IMR-90 (cell line): ENCODE results near the gene MAD2L2. TPM values are rescaled to one million over a fixed set of nuclear protein-coding genes. Genes with fewer than 3 reads are reported as not detected.

Experiments
- ATAC-seq: fragments of 200-7000 bp; cut with Tn5 transposase; 2 replicates; pipeline ENCODE4 v1.9.1; 2020; ENCODE audit warnings: low read depth, mild to moderate bottlenecking, moderate library complexity
- BruUV-seq: library from RNA; stranded (reverse); fragments of 400-500 nt; replicated peaks from 2 replicates; lab custom pipeline; 2021; lab: Mats Ljungman, UMichigan
- CTCF ChIA-PET: fragments of 300-600 bp; formaldehyde crosslinking; extraction: SDS; loops from one replicate; lab custom pipeline; 2021; ENCODE audit warnings: antibody characterized with exemption; lab: Yijun Ruan, JAX
- POLR2A ChIA-PET: fragments of 300-600 bp; sonication (Branson Sonifier 250); formaldehyde crosslinking; loops from one replicate; lab custom pipeline; 2022; ENCODE audit warnings: antibody characterized with exemption; ENCODE audit not compliant: unreplicated experiment; lab: Charles Lee
- DNase-seq: peaks from one replicate; pipeline ENCODE4 v3.0.0; 2013
- H2AFZ ChIP-seq: replicated peaks from 2 replicates; pipeline ENCODE3; 2013; ENCODE audit warnings: low read length, mild to moderate bottlenecking; ENCODE audit not compliant: poor library complexity
- H2AK5ac ChIP-seq: 2 replicates; pipeline ENCODE4 v1.6.1; 2013; ENCODE audit warnings: low read depth, low read length, inconsistent platforms
- H2AK9ac ChIP-seq: replicated peaks from 2 replicates; pipeline ENCODE3; 2013; ENCODE audit warnings: mild to moderate bottlenecking, low read depth, low read length, moderate library complexity; ENCODE audit not compliant: poor library complexity
- H2BK120ac ChIP-seq: 2 replicates; pipeline ENCODE4 v1.6.1; 2013; ENCODE audit warnings: low read depth, low read length, inconsistent platforms
- H2BK15ac ChIP-seq: 3 replicates; pipeline ENCODE4 v1.6.1; 2013; ENCODE audit warnings: low read depth, low read length, inconsistent platforms
- H2BK20ac ChIP-seq: 2 replicates; pipeline ENCODE4 v1.6.1; 2013; ENCODE audit warnings: low read depth, mild to moderate bottlenecking, inconsistent platforms, low read length, moderate library complexity
- H2BK5ac ChIP-seq: 2 replicates; pipeline ENCODE4 v1.6.1; 2013; ENCODE audit warnings: mild to moderate bottlenecking, low read depth, low read length, inconsistent platforms; ENCODE audit not compliant: poor library complexity, severe bottlenecking
- H3K14ac ChIP-seq: replicated peaks from 2 replicates; pipeline ENCODE4 v1.6.1; 2013; ENCODE audit warnings: low read depth, low read length, inconsistent platforms
- H3K18ac ChIP-seq: 2 replicates; pipeline ENCODE4 v1.6.1; 2013; ENCODE audit warnings: low read depth, low read length, control low read depth
- H3K23ac ChIP-seq: 2 replicates; pipeline ENCODE4 v1.6.1; 2013; ENCODE audit warnings: low read depth, low read length, inconsistent platforms
- H3K27ac ChIP-seq: 2 replicates; pipeline ENCODE4 v1.5.1; 2013; ENCODE audit warnings: mild to moderate bottlenecking, control low read depth, low read length; ENCODE audit not compliant: insufficient read depth
- H3K27me3 ChIP-seq: 2 replicates; pipeline ENCODE4 v1.6.1; 2013; ENCODE audit warnings: low read length; ENCODE audit not compliant: control insufficient read depth, insufficient read depth
- H3K36me3 ChIP-seq: 2 replicates; pipeline ENCODE4 v1.6.1; 2013; ENCODE audit warnings: low read length, mixed read lengths; ENCODE audit not compliant: control insufficient read depth, insufficient read depth
- H3K4ac ChIP-seq: 2 replicates; pipeline ENCODE4 v1.6.1; 2013; ENCODE audit warnings: low read depth, low read length, inconsistent platforms
- H3K4me1 ChIP-seq: 2 replicates; pipeline ENCODE4 v1.6.1; 2013; ENCODE audit warnings: low read length, mixed read lengths; ENCODE audit not compliant: control insufficient read depth, insufficient read depth
- H3K4me2 ChIP-seq: 2 replicates; pipeline ENCODE4 v1.6.1; 2013; ENCODE audit warnings: low read depth, mild to moderate bottlenecking, control low read depth, low read length, moderate library complexity
- H3K4me3 ChIP-seq: 2 replicates; pipeline ENCODE4 v1.5.1; 2013; ENCODE audit warnings: low read depth, mild to moderate bottlenecking, control low read depth, low read length, moderate library complexity; ENCODE audit not compliant: insufficient read depth
- H3K56ac ChIP-seq: 2 replicates; pipeline ENCODE4 v1.6.1; 2013; ENCODE audit warnings: low read length, inconsistent platforms; ENCODE audit not compliant: insufficient read depth; ENCODE audit errors: extremely low read depth
- H3K79me1 ChIP-seq, 2 experiments: 2 replicates each; pipeline ENCODE4 v1.6.1; 2013; ENCODE audit warnings: low read length in 2 of 2, inconsistent platforms in 1 of 2, low read depth in 1 of 2
- H3K9ac ChIP-seq: 2 replicates; pipeline ENCODE4 v1.6.1; 2013; ENCODE audit warnings: low read depth, low read length, control low read depth
- H3K9me1 ChIP-seq: 2 replicates; pipeline ENCODE4 v1.6.1; 2013; ENCODE audit warnings: low read length, inconsistent platforms; ENCODE audit not compliant: insufficient read depth
- H3K9me3 ChIP-seq: 2 replicates; pipeline ENCODE4 v1.6.1; 2013; ENCODE audit warnings: low read length; ENCODE audit not compliant: control insufficient read depth, insufficient read depth
- H4K20me1 ChIP-seq: 2 replicates; pipeline ENCODE4 v1.6.1; 2013; ENCODE audit warnings: low read length, inconsistent platforms; ENCODE audit not compliant: insufficient read depth
- H4K5ac ChIP-seq: 2 replicates; pipeline ENCODE4 v1.6.1; 2013; ENCODE audit warnings: mild to moderate bottlenecking, low read depth, low read length, control low read depth
- H4K8ac ChIP-seq, 2 experiments: 2 replicates each; pipeline ENCODE4 v1.6.1; 2013; ENCODE audit warnings: low read depth in 2 of 2, low read length in 2 of 2, control low read depth in 1 of 2, inconsistent platforms in 1 of 2
- H4K91ac ChIP-seq: 2 replicates; pipeline ENCODE4 v1.6.1; 2013; ENCODE audit warnings: low read depth, low read length, inconsistent platforms; ENCODE audit not compliant: insufficient read depth
- CEBPB ChIP-seq: IDR thresholded peaks from 2 replicates; pipeline ENCODE4 v1.6.1; 2012; ENCODE audit warnings: low read depth, low read length, improper control_type of control experiment
- MXI1 ChIP-seq: IDR thresholded peaks from 2 replicates; pipeline ENCODE4 v1.6.1; 2012; ENCODE audit warnings: low read depth, mild to moderate bottlenecking, low read length, moderate library complexity, borderline replicate concordance
- WGBS, 2 experiments: methylation state at CpG; one replicate each; pipeline versions ENCODE4 v1.1.5 to v1.1.7; 2013; ENCODE audit warnings: missing lambda C conversion rate in 2 of 2; ENCODE audit not compliant: insufficient read length in 1 of 2; ENCODE audit errors: extremely low coverage in 2 of 2; 5-methylcytosine and 5-hydroxymethylcytosine counted together
- dilution Hi-C: fragments of 300-500 bp; cut with HindIII; formaldehyde crosslinking; loops from one replicate; pipeline ENCODE4 v1.14.3; 2018; ENCODE audit warnings: low sequenced_read_pairs; ENCODE audit not compliant: unreplicated experiment
- in situ Hi-C: fragments of 300-500 bp; cut with MboI; formaldehyde crosslinking; loops from 3 replicates; pipeline ENCODE4 v1.14.3; 2019; ENCODE audit warnings: low sequenced_read_pairs, inconsistent platforms, mixed read lengths
- intact Hi-C: fragments of 100-400 bp; cut with micrococcal nuclease; formaldehyde crosslinking; loops from 2 replicates; pipeline ENCODE4 v1.10.0; 2022
- polyA plus RNA-seq, 3 experiments: library from polyadenylated mRNA; depleted of rRNA; stranded (reverse); fragments of >200 nt; gene quantifications; 2 replicates each; pipeline ENCODE4 v1.2.3, GENCODE V29; 2012; ENCODE audit warnings: low replicate concordance in 1 of 3
- total RNA-seq: library from RNA; depleted of rRNA; stranded (reverse); fragments of >200 nt; gene quantifications from 2 replicates; pipeline ENCODE4 v1.2.3, GENCODE V29; 2012

Gene MAD2L2
- total and polyA plus RNA-seq, 2 of the 4 experiments (the other 2 are of a cell fraction), result 44.6 to 70.9 TPM

- Histone ChIP-seq H3K23ac (no peak overlapping the region), H3K9ac (no peak overlapping the region), H3K4me3 (no peak overlapping the region), H2BK5ac (no peak overlapping the region), H2BK120ac (no peak overlapping the region), H3K27ac (no peak overlapping the region), H3K56ac (no peak overlapping the region), H4K5ac (no peak overlapping the region), H2AFZ (no peak overlapping the region), H3K9me1 (peaks cover 10% of the 10 kb centered on the region), H4K8ac (no peak overlapping the region), H3K36me3 (no peaks in the 10 kb centered on the region), H3K4me2 (no peak overlapping the region), H3K9me3 (no peaks in the 10 kb centered on the region), H3K14ac (no peak overlapping the region), H3K79me1 (no peaks in the 10 kb centered on the region), H3K4ac (no peak overlapping the region), H3K27me3 (peaks cover 7% of the 10 kb centered on the region), H2AK9ac (no peak overlapping the region), H4K91ac (no peak overlapping the region), H2BK20ac (no peak overlapping the region), H2AK5ac (no peak overlapping the region), H2BK15ac (no peak overlapping the region), H4K20me1 (no peaks in the 10 kb centered on the region), H3K18ac (no peak overlapping the region), H3K4me1 (peaks cover 13% of the 10 kb centered on the region)
- in situ Hi-C loops (no loop called here), intact Hi-C loops (no loop called here), dilution Hi-C loops (no loop called here)
- TF ChIP-seq MXI1 (no peak), CEBPB (peak; percentile 30; the same call in 1 of the 2 replicates)
- BruUV-seq, result no TSS peak
- ATAC-seq (no peak), DNase-seq (no peak)
- ChIA-PET CTCF (no interaction called here), POLR2A (no interaction called here)
- 92% methylated on average over 4 of the region's 4 CpGs; no CpG with 5 or more reads in 1 of the 2 experiments for WGBS, 2 experiments
Measured at GRCh38 chr1:11728126-11728806, 47.3 kb upstream of the MAD2L2 start.
